Neural cell (in vitro differentiated cells): Measurements from ENCODE around the gene ESF1. TPM values are rescaled to one million over a fixed set of nuclear protein-coding genes. Genes with fewer than 3 reads are reported as not detected.

Source experiments
- H2AFZ ChIP-seq: fragments of 200-600, 300-800 bp; sonication (generic), shearing (Covaris generic); 2 replicates; pipeline ENCODE4 v1.6.0; 2014; ENCODE audit warnings: low read depth, mild to moderate bottlenecking, antibody characterized with exemption, low read length, moderate library complexity
- H3F3A ChIP-seq: fragments of 200-600 bp; shearing (Covaris generic); 2 replicates; pipeline ENCODE4 v1.6.1; 2016; ENCODE audit warnings: mild to moderate bottlenecking, moderate library complexity, mixed read lengths, antibody characterized with exemption, low read length; ENCODE audit not compliant: insufficient read depth, poor library complexity, severe bottlenecking
- H3K27ac ChIP-seq: fragments of 200-600, 300-800 bp; sonication (generic), shearing (Covaris generic); 2 replicates; pipeline ENCODE4 v1.5.1; 2014; ENCODE audit warnings: mild to moderate bottlenecking, low read length, moderate library complexity
- H3K27me3 ChIP-seq: fragments of 300-800, 200-600 bp; sonication (generic), shearing (Covaris generic); 2 replicates; pipeline ENCODE4 v1.6.0; 2014; ENCODE audit warnings: mild to moderate bottlenecking, low read depth, low read length, moderate library complexity; ENCODE audit not compliant: insufficient read depth
- H3K36me3 ChIP-seq: fragments of 300-800, 200-600 bp; sonication (generic), shearing (Covaris generic); 2 replicates; pipeline ENCODE4 v1.5.1; 2014; ENCODE audit warnings: mild to moderate bottlenecking, antibody characterized with exemption, low read length, moderate library complexity; ENCODE audit not compliant: insufficient read depth
- H3K4me2 ChIP-seq: fragments of 300-800, 200-600 bp; sonication (generic), shearing (Covaris generic); 2 replicates; pipeline ENCODE4 v1.6.0; 2014; ENCODE audit warnings: mild to moderate bottlenecking, low read length
- H3K4me3 ChIP-seq: fragments of 300-800, 200-600 bp; sonication (generic), shearing (Covaris generic); 2 replicates; pipeline ENCODE4 v1.5.1; 2014; ENCODE audit warnings: mild to moderate bottlenecking, low read length, moderate library complexity
- H3K79me2 ChIP-seq: fragments of 200-600 bp; shearing (Covaris generic); replicated peaks from 2 replicates; pipeline ENCODE4 v1.6.0; 2014; ENCODE audit warnings: mild to moderate bottlenecking, low read length, moderate library complexity; ENCODE audit not compliant: insufficient read depth
- H3K9ac ChIP-seq: fragments of 300-800, 200-600 bp; sonication (generic), shearing (Covaris generic); 2 replicates; pipeline ENCODE4 v1.6.1; 2016; ENCODE audit warnings: mild to moderate bottlenecking, low read length, mixed read lengths
- H3K9me2 ChIP-seq: fragments of 200-600 bp; shearing (Covaris generic); 2 replicates; pipeline ENCODE4 v1.6.1; 2016; ENCODE audit warnings: mild to moderate bottlenecking, low read length, mixed read lengths; ENCODE audit not compliant: insufficient read depth
- H3K9me3 ChIP-seq: fragments of 200-600, 300-800 bp; sonication (generic), shearing (Covaris generic); 2 replicates; pipeline ENCODE4 v1.6.1; 2016; ENCODE audit warnings: mild to moderate bottlenecking, mixed run types, low read length, moderate library complexity, mixed read lengths
- H4K20me1 ChIP-seq: fragments of 200-600 bp; shearing (Covaris generic); 2 replicates; pipeline ENCODE4 v1.6.1; 2016; ENCODE audit warnings: mild to moderate bottlenecking, mixed run types; ENCODE audit not compliant: insufficient read depth
- CTCF ChIP-seq: fragments of 450-650 bp; IDR thresholded peaks from 2 replicates; pipeline ENCODE4 v1.5.1; 2014; ENCODE audit warnings: antibody characterized with exemption, mild to moderate bottlenecking, moderate library complexity; ENCODE audit not compliant: poor library complexity, severe bottlenecking
- EP300 ChIP-seq: fragments of 450-650 bp; conservative IDR thresholded peaks from 2 replicates; pipeline ENCODE4 v1.6.1; 2014; ENCODE audit warnings: antibody characterized with exemption, mild to moderate bottlenecking, moderate library complexity; ENCODE audit not compliant: poor library complexity, severe bottlenecking
- EZH2 ChIP-seq: fragments of 200-600, 300-800 bp; shearing (Covaris generic), sonication (generic); IDR thresholded peaks from 2 replicates; pipeline ENCODE4 v1.6.1; 2014; ENCODE audit warnings: antibody characterized with exemption, low read length, borderline replicate concordance, mild to moderate bottlenecking; ENCODE audit not compliant: insufficient read depth, poor library complexity, severe bottlenecking
- MXI1 ChIP-seq: fragments of 450-650 bp; conservative IDR thresholded peaks from 2 replicates; pipeline ENCODE4 v1.6.1; 2014; ENCODE audit warnings: antibody characterized with exemption, mild to moderate bottlenecking; ENCODE audit not compliant: poor library complexity, severe bottlenecking
- POLR2AphosphoS5 ChIP-seq: IDR thresholded peaks from 2 replicates; pipeline ENCODE4 v1.6.1; 2012
- RAD21 ChIP-seq: fragments of 450-650 bp; conservative IDR thresholded peaks from 2 replicates; pipeline ENCODE4 v1.6.1; 2014; ENCODE audit warnings: antibody characterized with exemption, mild to moderate bottlenecking, moderate library complexity
- REST ChIP-seq: IDR thresholded peaks from 2 replicates; pipeline ENCODE4 v1.6.1; 2012; ENCODE audit warnings: borderline replicate concordance
- SMC3 ChIP-seq: fragments of 450-650 bp; conservative IDR thresholded peaks from 2 replicates; pipeline ENCODE4 v1.6.1; 2014; ENCODE audit warnings: antibody characterized with exemption, mild to moderate bottlenecking, moderate library complexity; ENCODE audit not compliant: poor library complexity
- TAF1 ChIP-seq: IDR thresholded peaks from 2 replicates; pipeline ENCODE4 v1.6.1; 2012; ENCODE audit warnings: low read depth
- polyA plus RNA-seq: library from polyadenylated mRNA; depleted of rRNA; stranded (reverse); fragments of >200 nt; gene quantifications from 2 replicates; pipeline ENCODE4 v1.2.3, GENCODE V29; 2014

Gene ESF1
- polyA plus RNA-seq, 1 donor from 2014 or later, result 10.0 TPM

- Histone ChIP-seq H3K36me3 (no peaks in the 10 kb centered on the region), H3K9me2 (no peaks in the 10 kb centered on the region), H4K20me1 (no peaks in the 10 kb centered on the region), H3K27ac (peak overlapping the region; percentile 80), H3K9me3 (no peaks in the 10 kb centered on the region), H3K79me2 (peaks cover 36% of the 10 kb centered on the region), H3K27me3 (no peaks in the 10 kb centered on the region), H3K4me3 (peak overlapping the region; percentile 79), H3K4me2 (peak overlapping the region; percentile 81), H3K9ac (peak overlapping the region; percentile 89), H3F3A (no peaks in the 10 kb centered on the region), H2AFZ (peak overlapping the region; percentile 85)
- TF ChIP-seq CTCF, result peak; percentile 37
- TF ChIP-seq RAD21, result no peak
These were observed 337 bp downstream of the ESF1 start for GRCh38 chr20:13784271-13784892.

- no peak overlapping the region for H3K27ac ChIP-seq
- no peaks in the 10 kb centered on the region for H3K9me3 ChIP-seq
- peaks cover 35% of the 10 kb centered on the region for H3K79me2 ChIP-seq
- no peaks in the 10 kb centered on the region for H4K20me1 ChIP-seq
- TF ChIP-seq SMC3 (no peak), EZH2 (no peak), EP300 (no peak), REST (no peak), CTCF (no peak), RAD21 (no peak), POLR2AphosphoS5 (no peak), TAF1 (no peak), MXI1 (no peak)
- no peak overlapping the region for H3K9ac ChIP-seq
- H3K4me3 ChIP-seq, result peak overlapping the region; percentile 79
- no peak overlapping the region for H2AFZ ChIP-seq
- H3K4me2 ChIP-seq, result peak overlapping the region; percentile 81
- no peaks in the 10 kb centered on the region for H3K9me2 ChIP-seq
- H3K27me3 ChIP-seq, result no peaks in the 10 kb centered on the region
- H3F3A ChIP-seq, result no peaks in the 10 kb centered on the region
- H3K36me3 ChIP-seq, result no peaks in the 10 kb centered on the region
These were observed 1.2 kb downstream of the ESF1 start for GRCh38 chr20:13783528-13783927.
